GM10847 (cell line): ENCODE results near the gene RND3.

Experiments
- POLR2A ChIP-seq: IDR thresholded peaks from 2 replicates; pipeline ENCODE4 v1.6.1; 2011; ENCODE audit not compliant: insufficient read length; ENCODE audit errors: extremely low read depth

RND3 gene

DNA sequence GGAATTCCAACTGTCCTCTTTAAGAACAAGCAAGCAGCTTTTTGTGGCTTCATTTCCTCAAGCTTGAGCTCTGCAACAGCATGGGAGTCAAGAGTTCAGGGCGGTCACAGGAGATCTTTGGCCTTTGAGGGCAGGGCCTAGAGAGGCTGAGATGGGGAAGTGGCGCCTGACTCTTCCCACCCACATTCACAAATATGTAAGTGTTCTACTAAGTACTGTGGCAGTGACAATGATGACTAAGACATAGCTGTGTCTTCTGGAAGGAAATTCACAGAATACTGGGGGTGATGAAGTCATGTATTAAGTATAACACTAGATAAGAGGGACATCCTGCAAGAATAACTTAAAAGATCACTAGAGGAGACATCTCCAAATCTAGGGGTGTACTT, 15.0 kb downstream of the RND3 start:
- TF ChIP-seq POLR2A: no peak

- TF ChIP-seq POLR2A: no peak
These were observed 15.5 kb downstream of the RND3 start for GRCh38 chr2:150471813-150472510.

DNA sequence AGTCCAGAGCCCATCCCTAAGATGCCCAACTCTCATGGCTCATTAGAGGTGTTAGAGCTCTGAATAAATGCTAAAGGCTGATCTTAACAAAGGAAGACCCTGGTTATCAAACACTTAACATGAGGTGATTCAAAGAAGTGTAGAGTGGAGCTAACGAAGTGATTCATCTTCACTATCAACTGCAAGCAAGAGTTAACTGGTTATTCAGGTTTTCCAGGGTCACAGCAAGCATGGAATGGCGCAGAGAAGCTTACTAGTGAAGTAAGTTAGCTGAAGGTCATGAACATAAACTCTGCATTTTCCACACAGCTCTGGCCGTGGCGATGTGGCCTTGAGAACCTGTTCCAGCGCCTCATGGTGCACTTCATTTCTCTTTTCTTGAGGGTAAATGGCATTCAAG, 17.0 kb downstream of the RND3 start:
- TF ChIP-seq POLR2A: no peak

DNA sequence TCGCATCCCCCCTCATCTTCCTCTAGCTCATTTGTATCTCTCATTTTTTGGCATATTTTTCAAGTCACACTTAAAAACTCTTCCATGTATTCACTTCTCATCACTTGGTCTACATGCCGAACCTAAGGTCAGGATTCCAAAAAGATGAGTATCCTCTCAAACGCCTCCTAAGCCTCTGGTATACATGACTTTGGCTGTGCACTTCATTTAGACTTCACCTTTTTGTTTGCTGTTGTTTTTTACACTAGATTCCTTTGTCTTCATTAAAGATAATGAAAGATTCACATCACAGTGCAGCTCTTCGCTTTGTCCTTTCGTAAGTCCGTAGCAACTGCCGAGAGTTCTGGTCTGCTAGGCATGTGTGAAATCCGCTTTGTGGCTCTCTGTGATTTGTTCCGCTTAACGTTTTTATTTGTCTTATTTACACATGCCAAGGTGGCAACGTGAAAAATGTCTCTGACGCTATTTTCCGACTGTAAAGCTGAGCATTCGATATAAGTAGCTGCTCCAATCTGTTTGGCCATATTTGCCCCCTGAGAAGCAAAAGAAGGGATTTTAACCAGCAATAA, 17.7 kb downstream of the RND3 start:
- TF ChIP-seq POLR2A: no peak

GRCh38 chr2:150468350-150468960, 19.0 kb downstream of the RND3 start:
- TF ChIP-seq POLR2A: no peak

GRCh38 chr2:150467621-150467963, 19.9 kb downstream of the RND3 start:
- no peak for TF ChIP-seq POLR2A

GRCh38 chr2:150466741-150467620, 20.5 kb downstream of the RND3 start:
- no peak for TF ChIP-seq POLR2A

GRCh38 chr2:150465703-150466569, 21.5 kb downstream of the RND3 start:
- TF ChIP-seq POLR2A: no peak

DNA sequence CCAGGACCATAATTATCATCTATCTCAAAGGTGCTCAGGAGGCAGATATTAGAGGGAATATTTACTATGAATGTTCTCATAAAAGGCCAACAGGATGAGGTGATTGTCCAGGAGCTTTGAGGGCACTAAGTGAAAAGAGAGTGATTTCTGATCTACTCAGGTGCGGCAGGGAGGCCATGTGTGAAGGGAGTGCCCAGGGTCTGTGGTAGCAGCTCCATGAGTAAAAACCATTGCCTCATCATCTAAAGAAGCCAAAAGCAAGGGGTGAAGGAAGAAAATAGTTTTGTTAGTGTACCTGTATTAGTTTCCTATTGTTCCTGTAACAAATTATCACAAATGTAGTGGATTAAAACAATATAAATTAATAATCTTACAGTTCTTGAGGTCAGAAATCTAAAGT, 22.5 kb downstream of the RND3 start:
- no peak for TF ChIP-seq POLR2A

- TF ChIP-seq POLR2A: no peak
These were observed 23.2 kb downstream of the RND3 start for GRCh38 chr2:150464270-150464669.

GRCh38 chr2:150462770-150463169, 24.7 kb downstream of the RND3 start:
- no peak for TF ChIP-seq POLR2A

GRCh38 chr2:150459281-150459680, 28.2 kb downstream of the RND3 start:
- no peak for TF ChIP-seq POLR2A

DNA sequence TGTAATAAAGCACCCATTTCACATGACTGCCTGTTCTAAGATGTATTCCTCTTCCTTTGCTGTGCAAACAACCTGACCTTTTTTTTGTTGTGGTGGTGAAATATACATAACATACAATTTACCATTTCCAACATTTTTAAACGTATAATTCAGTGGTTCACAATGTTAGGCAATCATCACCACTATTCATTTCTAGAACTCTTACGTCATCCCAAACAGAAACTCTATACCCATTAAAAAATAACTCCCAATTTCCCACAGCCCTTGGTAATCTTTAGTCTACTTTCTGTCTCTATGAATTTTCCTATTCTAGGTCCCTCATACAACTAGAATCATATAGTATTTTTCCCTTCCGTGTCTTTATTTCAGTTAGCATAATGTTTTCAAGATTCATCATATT, 36.7 kb downstream of the RND3 start:
- no peak for TF ChIP-seq POLR2A

GRCh38 chr2:150449856-150450255, 37.6 kb downstream of the RND3 start:
- no peak for TF ChIP-seq POLR2A

GRCh38 chr2:150445398-150445797, 42.1 kb downstream of the RND3 start:
- TF ChIP-seq POLR2A: no peak
